Muscle of leg (tissue), 11 donors: Measurements from ENCODE around the gene HASPIN. TPM values are rescaled to one million over a fixed set of nuclear protein-coding genes. Genes with fewer than 3 reads are reported as not detected.

Source experiments
- DNase-seq: peaks from one replicate; pipeline ENCODE4 v3.0.0; 2013
- H3K27ac ChIP-seq: one replicate; pipeline ENCODE4 v1.5.1; 2013; ENCODE audit warnings: mild to moderate bottlenecking, low read length, control low read depth
- H3K27me3 ChIP-seq: one replicate; pipeline ENCODE4 v1.6.1; 2013; ENCODE audit warnings: low read length; ENCODE audit not compliant: control insufficient read depth, insufficient read depth
- H3K36me3 ChIP-seq: one replicate; pipeline ENCODE4 v1.6.1; 2013; ENCODE audit warnings: low read length; ENCODE audit not compliant: control insufficient read depth, insufficient read depth
- H3K4me1 ChIP-seq: one replicate; pipeline ENCODE4 v1.6.1; 2013; ENCODE audit warnings: low read length; ENCODE audit not compliant: control insufficient read depth, insufficient read depth
- H3K4me3 ChIP-seq: one replicate; pipeline ENCODE4 v1.5.1; 2013; ENCODE audit warnings: low read length, control low read depth
- H3K9me3 ChIP-seq: replicated peaks from 2 replicates; pipeline ENCODE4 v1.6.1; 2013; ENCODE audit warnings: low read depth, low read length; ENCODE audit not compliant: control insufficient read depth
- WGBS: methylation state at CpG from one replicate; pipeline ENCODE4 v1.1.5; 2013; ENCODE audit warnings: missing lambda C conversion rate; ENCODE audit not compliant: insufficient coverage; 5-methylcytosine and 5-hydroxymethylcytosine counted together
- polyA plus RNA-seq, 8 donors: library from polyadenylated mRNA; unstranded; fragments of 120-200 nt; gene quantifications; one replicate each; pipeline versions ENCODE4 v1.2.1 to v1.2.3, GENCODE V29; 2013; ENCODE audit warnings: inconsistent platforms in 1 of 8, low replicate concordance in 1 of 8; ENCODE audit not compliant: insufficient read length in 8 of 8, insufficient read depth in 1 of 8
- total RNA-seq: library from RNA; stranded (reverse); fragments of 120-200 nt; gene quantifications from one replicate; pipeline ENCODE4 v1.2.4, GENCODE V29; 2013

HASPIN gene
- total and polyA plus RNA-seq, 9 donors = 4.1 to 7.4 (median 5.3) TPM

DNA sequence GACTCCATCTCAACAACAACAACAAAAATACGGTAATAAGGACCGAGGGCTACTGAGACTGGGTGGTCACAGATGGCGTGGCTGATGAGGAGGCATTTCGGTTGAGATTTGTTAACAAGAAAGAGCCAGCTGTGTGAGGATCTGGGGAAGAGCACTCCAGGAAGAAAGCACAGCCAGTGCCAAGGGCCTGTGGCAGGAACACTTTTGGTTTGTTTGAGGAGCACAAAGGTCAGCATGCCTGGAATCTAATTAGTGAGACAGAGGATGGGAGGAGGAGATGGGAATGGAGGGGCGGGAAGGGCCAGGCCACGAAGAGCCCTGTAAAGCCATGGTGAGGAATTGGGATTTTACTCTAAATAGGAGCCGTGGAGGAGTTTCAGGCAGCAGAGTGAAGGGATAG is 24.9 kb downstream of the HASPIN start:
- no peaks in the 10 kb centered on the region for H3K9me3 ChIP-seq
- no peak for DNase-seq
- no peaks in the 10 kb centered on the region for H3K36me3 ChIP-seq
- no peak overlapping the region for H3K4me3 ChIP-seq
- 88% methylated on average over 6 of the region's 7 CpGs for WGBS
- no peaks in the 10 kb centered on the region for H3K4me1 ChIP-seq
- H3K27ac ChIP-seq = no peak overlapping the region
- peaks cover 2% of the 10 kb centered on the region for H3K27me3 ChIP-seq

DNA sequence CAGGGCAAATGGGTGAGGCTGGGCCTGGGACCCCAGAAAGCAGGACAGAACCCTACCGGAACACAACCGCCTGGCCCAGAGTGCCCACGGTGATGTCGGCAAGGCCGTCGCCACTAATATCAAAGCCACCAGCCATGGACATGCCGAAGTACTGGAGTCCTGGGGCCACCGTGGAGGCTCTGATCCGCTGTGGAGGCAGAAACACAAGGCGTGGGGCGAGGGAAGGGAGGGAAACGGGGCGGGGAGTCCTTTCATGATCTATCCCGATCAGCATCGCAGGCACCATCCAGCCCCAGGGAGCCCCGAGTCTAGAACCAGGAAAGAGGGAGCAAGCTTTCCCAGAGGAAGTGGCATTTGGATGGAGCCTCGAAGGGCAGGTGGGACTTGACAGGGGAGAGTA is 26.6 kb downstream of the HASPIN start:
- DNase-seq = no peak
- H3K9me3 ChIP-seq = no peaks in the 10 kb centered on the region
- H3K4me3 ChIP-seq = no peak overlapping the region
- peaks cover 2% of the 10 kb centered on the region for H3K27me3 ChIP-seq
- H3K36me3 ChIP-seq = no peaks in the 10 kb centered on the region
- peaks cover 7% of the 10 kb centered on the region for H3K4me1 ChIP-seq
- no peak overlapping the region for H3K27ac ChIP-seq
- WGBS = 88% methylated on average over 11 of the region's 17 CpGs

DNA sequence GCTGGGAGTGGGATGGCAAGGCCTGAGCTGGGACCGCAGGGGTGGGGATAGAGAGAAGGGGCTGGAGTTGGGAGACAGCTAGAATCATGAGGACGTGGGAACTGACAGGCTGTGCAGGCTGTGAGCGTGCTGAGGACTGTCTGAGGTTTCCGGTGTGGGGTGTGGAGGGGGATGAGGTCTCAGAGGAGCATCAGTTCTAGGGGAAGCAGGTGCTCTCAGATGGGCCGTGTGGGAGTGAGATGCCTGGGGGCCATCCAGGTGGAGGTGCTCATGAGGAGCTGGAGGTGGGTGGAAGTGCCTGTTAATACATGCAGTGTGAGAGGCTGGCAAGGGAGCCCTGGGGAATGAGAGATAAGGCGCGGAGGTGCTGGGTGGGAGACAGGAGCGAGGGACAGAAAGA is 27.2 kb downstream of the HASPIN start:
- WGBS = 66% methylated on average over 8 of the region's 8 CpGs
- DNase-seq = no peak

DNA sequence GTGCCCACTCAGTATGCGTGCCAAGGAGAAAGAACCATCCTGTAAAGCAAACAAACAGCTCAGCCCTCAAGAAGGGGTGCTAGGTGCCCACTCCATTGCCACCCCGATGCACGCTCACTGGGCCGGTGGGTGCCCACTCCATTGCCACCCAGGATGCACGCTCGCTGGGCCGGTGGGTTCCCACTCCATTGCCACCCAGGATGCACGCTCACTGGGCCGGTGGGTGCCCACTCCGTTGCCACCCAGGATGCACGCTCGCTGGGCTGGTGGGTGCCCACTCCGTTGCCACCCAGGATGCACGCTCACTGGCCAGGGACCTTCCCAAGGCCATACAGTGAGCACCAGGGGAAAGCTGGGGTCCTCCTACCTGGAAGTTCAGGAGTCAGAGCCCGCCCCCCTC is 28.1 kb downstream of the HASPIN start:
- peaks cover 2% of the 10 kb centered on the region for H3K27me3 ChIP-seq
- H3K27ac ChIP-seq = no peak overlapping the region
- H3K9me3 ChIP-seq = no peaks in the 10 kb centered on the region
- DNase-seq = no peak
- H3K4me1 ChIP-seq = peaks cover 7% of the 10 kb centered on the region
- no peaks in the 10 kb centered on the region for H3K36me3 ChIP-seq
- WGBS = 90% methylated on average over 15 of the region's 15 CpGs
- H3K4me3 ChIP-seq = no peak overlapping the region

More for the DNA sequence above, 27.2 kb downstream of the HASPIN start:
- H3K4me1 ChIP-seq = peaks cover 7% of the 10 kb centered on the region
- H3K27me3 ChIP-seq = peaks cover 2% of the 10 kb centered on the region
- H3K4me3 ChIP-seq = no peak overlapping the region
- no peaks in the 10 kb centered on the region for H3K9me3 ChIP-seq
- no peaks in the 10 kb centered on the region for H3K36me3 ChIP-seq
- H3K27ac ChIP-seq = no peak overlapping the region

DNA sequence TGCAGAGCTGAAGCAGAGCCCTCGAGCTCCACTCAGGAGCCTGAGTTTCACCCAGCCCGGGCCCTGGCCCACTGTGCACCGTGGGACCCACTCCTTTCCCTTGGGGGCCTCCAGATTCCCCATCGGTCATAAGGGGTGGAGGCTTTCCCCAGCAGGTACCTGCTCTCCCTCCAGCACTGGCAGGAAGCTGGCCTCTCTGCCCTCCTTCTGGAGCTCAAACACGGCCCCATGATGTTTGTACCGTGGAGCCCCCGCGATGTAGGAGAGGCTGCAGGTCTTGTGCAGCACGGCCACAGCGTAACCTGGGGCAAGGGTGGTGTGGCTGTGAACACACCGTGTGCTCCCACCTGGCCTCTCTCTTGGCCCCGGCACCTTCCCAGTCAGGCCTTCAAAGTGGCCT is 29.9 kb downstream of the HASPIN start:
- Histone ChIP-seq H3K27me3 (peaks cover 2% of the 10 kb centered on the region), H3K4me1 (peaks cover 7% of the 10 kb centered on the region), H3K36me3 (no peaks in the 10 kb centered on the region), H3K27ac (no peak overlapping the region), H3K9me3 (no peaks in the 10 kb centered on the region), H3K4me3 (no peak overlapping the region)
- 75% methylated on average over 12 of the region's 12 CpGs for WGBS
- no peak for DNase-seq

DNA sequence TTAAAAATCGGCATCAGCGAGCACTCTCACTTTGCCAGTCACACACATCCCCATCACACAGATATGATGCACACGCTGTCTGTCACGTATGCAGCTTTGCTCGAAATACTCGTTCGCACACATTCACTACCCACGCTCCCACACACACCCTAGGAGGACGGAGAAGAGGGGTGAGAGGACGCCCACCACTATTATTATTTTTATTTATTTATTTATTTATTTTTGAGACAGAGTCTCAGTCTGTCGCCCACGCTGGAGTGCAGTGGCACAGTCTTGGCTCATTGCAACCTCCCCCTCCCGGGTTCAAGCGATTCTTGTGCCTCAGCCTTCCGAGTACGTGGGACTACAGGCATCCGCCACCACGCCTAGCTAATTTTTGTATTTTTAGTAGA is 30.4 kb downstream of the HASPIN start:
- no peaks in the 10 kb centered on the region for H3K36me3 ChIP-seq
- H3K4me3 ChIP-seq = no peak overlapping the region
- peaks cover 7% of the 10 kb centered on the region for H3K4me1 ChIP-seq
- 66% methylated on average over 4 of the region's 18 CpGs for WGBS
- H3K27me3 ChIP-seq = peaks cover 2% of the 10 kb centered on the region
- H3K9me3 ChIP-seq = no peaks in the 10 kb centered on the region
- no peak for DNase-seq
- no peak overlapping the region for H3K27ac ChIP-seq

DNA sequence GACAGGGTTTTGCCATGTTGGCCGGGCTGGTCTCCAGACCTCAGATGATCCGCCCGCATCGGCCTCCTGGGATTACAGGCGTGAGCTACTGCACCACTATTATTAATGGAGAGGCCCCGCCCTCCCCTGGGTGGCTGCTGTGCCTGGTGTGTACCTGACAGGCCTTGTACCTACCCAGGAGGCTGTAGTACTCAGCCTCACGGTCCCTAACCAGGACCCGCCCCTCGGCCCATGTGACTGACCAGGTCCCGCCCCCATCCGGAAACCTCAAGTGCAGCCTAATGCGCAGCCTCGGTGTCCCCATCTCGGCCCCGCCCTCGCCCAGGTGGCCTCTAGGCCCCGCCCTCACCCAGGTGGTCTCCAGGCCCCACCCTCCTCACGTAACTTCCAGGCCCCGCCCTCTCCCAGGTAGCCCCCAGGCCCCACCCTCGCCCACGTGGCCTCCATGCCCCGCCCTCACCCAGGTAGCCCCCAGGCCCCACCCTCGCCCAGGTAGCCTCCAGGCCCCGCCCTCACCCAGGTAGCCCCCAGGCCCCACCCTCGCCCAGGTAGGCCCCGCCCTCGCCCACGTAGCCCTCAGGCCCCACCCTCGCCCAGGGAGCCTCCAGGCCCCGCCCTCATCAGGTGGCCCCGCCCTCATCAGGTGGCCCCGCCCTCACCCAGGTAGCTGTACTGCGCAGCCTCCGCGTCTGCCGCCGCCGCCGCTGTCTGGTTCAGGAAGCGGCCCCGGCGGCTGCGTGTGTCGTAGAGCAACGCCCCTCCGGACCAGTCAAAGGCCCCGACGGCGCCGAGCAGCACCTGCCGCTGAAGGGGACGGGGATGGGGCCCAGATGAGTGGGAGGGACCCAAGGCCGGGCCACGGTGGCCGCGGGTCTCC is 31.0 kb downstream of the HASPIN start:
- no peak overlapping the region for H3K27ac ChIP-seq
- 2% methylated on average over 45 of the region's 56 CpGs for WGBS
- peaks cover 7% of the 10 kb centered on the region for H3K4me1 ChIP-seq
- H3K27me3 ChIP-seq = peaks cover 2% of the 10 kb centered on the region
- H3K36me3 ChIP-seq = no peaks in the 10 kb centered on the region
- peaks cover 3% of the 10 kb centered on the region for H3K9me3 ChIP-seq
- no peak for DNase-seq
- no peak overlapping the region for H3K4me3 ChIP-seq

DNA sequence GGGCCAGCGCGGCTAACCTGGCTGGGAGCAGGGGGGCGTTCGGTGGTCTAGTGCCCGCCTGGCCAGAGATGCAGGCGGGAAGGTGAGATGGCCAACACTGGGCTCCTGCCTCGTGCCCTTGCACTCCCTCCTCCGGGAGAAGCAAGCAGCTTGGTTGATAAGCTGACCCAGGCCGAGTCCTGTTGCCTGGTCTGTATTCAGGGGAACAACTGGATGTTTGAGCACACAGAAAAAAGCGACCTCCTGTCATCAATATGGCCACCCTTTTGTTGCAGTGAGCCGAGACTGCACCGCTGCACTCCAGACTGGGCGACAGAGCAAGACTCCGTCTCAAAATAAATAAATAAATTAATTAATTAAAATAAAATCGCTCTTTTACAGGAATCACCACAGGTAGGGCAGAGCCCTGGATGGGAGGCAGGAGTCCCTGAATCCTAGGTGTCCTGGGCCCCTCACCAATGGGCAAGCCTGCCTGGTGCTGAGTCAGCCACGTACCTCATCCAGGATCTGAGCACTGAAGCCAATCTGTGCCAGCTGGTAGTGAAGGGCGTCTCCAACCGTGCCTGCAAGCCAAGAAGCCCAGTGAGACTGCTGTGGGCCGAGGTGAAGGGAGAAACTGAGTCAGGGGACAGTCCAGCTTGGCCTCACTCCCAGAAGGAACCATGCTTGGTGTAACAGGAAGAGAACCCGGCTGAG is 31.8 kb downstream of the HASPIN start:
- Histone ChIP-seq H3K27me3 (no peaks in the 10 kb centered on the region), H3K4me3 (no peak overlapping the region), H3K27ac (no peak overlapping the region), H3K4me1 (peaks cover 7% of the 10 kb centered on the region), H3K9me3 (peaks cover 5% of the 10 kb centered on the region), H3K36me3 (no peaks in the 10 kb centered on the region)
- 35% methylated on average over 12 of the region's 20 CpGs for WGBS
- no peak for DNase-seq

DNA sequence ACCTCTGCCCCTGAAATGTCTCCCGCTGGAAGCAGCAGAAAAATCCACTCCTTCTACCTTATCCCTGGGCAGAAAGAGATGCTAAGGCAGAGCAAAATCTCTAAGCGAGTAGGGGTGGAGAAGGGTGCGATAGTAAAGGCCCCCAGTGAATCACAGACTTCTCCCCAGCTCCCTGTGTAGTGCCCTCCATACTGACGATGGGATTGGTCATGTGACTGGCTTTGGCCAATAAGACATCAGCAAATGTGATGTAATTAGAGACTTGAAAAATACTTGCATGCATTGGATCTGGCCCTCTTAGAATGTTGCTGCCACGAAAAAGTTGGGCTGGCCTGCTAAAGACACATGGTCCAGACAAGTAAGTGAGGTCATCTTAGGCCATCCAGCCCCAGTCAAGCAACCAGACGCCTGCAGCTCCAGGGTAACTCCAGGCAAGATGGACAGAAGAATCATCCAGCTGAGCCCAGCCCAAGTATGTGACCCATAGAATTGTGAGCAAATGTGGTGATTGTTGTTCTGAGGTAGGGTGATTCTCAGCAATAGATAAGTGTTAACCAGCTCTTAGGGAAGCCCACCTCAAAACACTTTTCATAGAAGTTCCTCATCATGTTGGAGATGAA is 36.0 kb downstream of the HASPIN start:
- DNase-seq = no peak
- H3K4me1 ChIP-seq = peaks cover 3% of the 10 kb centered on the region
- no peak overlapping the region for H3K4me3 ChIP-seq
- H3K36me3 ChIP-seq = no peaks in the 10 kb centered on the region
- peaks cover 5% of the 10 kb centered on the region for H3K9me3 ChIP-seq
- no peaks in the 10 kb centered on the region for H3K27me3 ChIP-seq
- H3K27ac ChIP-seq = no peak overlapping the region
- 63% methylated on average over 2 of the region's 6 CpGs for WGBS
